ES-I3 (cell line): ENCODE measurements around the gene ELAVL4.

Source experiments
- H3K36me3 ChIP-seq: 2 replicates; pipeline ENCODE4 v1.6.1; 2013; ENCODE audit warnings: mild to moderate bottlenecking, low read length, control low read depth, moderate library complexity; ENCODE audit not compliant: insufficient read depth
- H3K4me1 ChIP-seq: 2 replicates; pipeline ENCODE4 v1.6.1; 2013; ENCODE audit warnings: mild to moderate bottlenecking, control low read depth, low read length; ENCODE audit not compliant: insufficient read depth
- H3K9ac ChIP-seq: 2 replicates; pipeline ENCODE4 v1.6.1; 2013; ENCODE audit warnings: low read depth, mild to moderate bottlenecking, low read length, moderate library complexity
- H3K9me3 ChIP-seq: 2 replicates; pipeline ENCODE4 v1.6.1; 2013; ENCODE audit warnings: mild to moderate bottlenecking, low read length, moderate library complexity; ENCODE audit not compliant: control insufficient read depth, insufficient read depth

Gene ELAVL4

GRCh38 chr1:50106095-50106761 lies 2.5 kb upstream of the ELAVL4 start:
- Histone ChIP-seq H3K9me3 (no peaks in the 10 kb centered on the region), H3K36me3 (no peaks in the 10 kb centered on the region), H3K9ac (no peak overlapping the region), H3K4me1 (peaks cover 14% of the 10 kb centered on the region)

GRCh38 chr1:50109116-50109515 lies 396 bp downstream of the ELAVL4 start:
- Histone ChIP-seq H3K9ac (no peak overlapping the region), H3K36me3 (no peaks in the 10 kb centered on the region), H3K4me1 (peaks cover 14% of the 10 kb centered on the region), H3K9me3 (no peaks in the 10 kb centered on the region)

GRCh38 chr1:50109647-50110075 lies 941 bp downstream of the ELAVL4 start:
- H3K9me3 ChIP-seq = no peaks in the 10 kb centered on the region
- H3K36me3 ChIP-seq = no peaks in the 10 kb centered on the region
- peaks cover 14% of the 10 kb centered on the region for H3K4me1 ChIP-seq
- H3K9ac ChIP-seq = no peak overlapping the region

- no peak overlapping the region for H3K9ac ChIP-seq
- no peaks in the 10 kb centered on the region for H3K9me3 ChIP-seq
- H3K4me1 ChIP-seq = peaks cover 14% of the 10 kb centered on the region
These were observed 1.4 kb downstream of the ELAVL4 start for GRCh38 chr1:50110151-50110550.

GRCh38 chr1:50110656-50111055 lies 1.9 kb downstream of the ELAVL4 start:
- Histone ChIP-seq H3K4me1 (peaks cover 14% of the 10 kb centered on the region), H3K36me3 (no peaks in the 10 kb centered on the region), H3K9me3 (no peaks in the 10 kb centered on the region), H3K9ac (no peak overlapping the region)

More at GRCh38 chr1:50110151-50110550, 1.4 kb downstream of the ELAVL4 start:
- no peaks in the 10 kb centered on the region for H3K36me3 ChIP-seq

- Histone ChIP-seq H3K9me3 (no peaks in the 10 kb centered on the region), H3K36me3 (no peaks in the 10 kb centered on the region), H3K4me1 (peaks cover 14% of the 10 kb centered on the region), H3K9ac (no peak overlapping the region)
These were observed 2.8 kb downstream of the ELAVL4 start for GRCh38 chr1:50111503-50111902.

- Histone ChIP-seq H3K36me3 (no peaks in the 10 kb centered on the region), H3K9ac (no peak overlapping the region), H3K9me3 (no peaks in the 10 kb centered on the region), H3K4me1 (peaks cover 14% of the 10 kb centered on the region)
These were observed 3.5 kb downstream of the ELAVL4 start for GRCh38 chr1:50112193-50112592.

GRCh38 chr1:50123071-50123470 lies 14.4 kb downstream of the ELAVL4 start:
- no peak overlapping the region for H3K9ac ChIP-seq
- peaks cover 4% of the 10 kb centered on the region for H3K4me1 ChIP-seq
- no peaks in the 10 kb centered on the region for H3K9me3 ChIP-seq
- no peaks in the 10 kb centered on the region for H3K36me3 ChIP-seq

- Histone ChIP-seq H3K9me3 (no peaks in the 10 kb centered on the region), H3K36me3 (no peaks in the 10 kb centered on the region), H3K9ac (no peak overlapping the region), H3K4me1 (peaks cover 4% of the 10 kb centered on the region)
These were observed 18.4 kb downstream of the ELAVL4 start for GRCh38 chr1:50126927-50127715.

- Histone ChIP-seq H3K36me3 (no peaks in the 10 kb centered on the region), H3K4me1 (peaks cover 4% of the 10 kb centered on the region), H3K9ac (no peak overlapping the region), H3K9me3 (no peaks in the 10 kb centered on the region)
These were observed 20.5 kb downstream of the ELAVL4 start for GRCh38 chr1:50129201-50129600.

- Histone ChIP-seq H3K4me1 (peaks cover under 1% of the 10 kb centered on the region; the same call in 1 of the 2 replicates), H3K9me3 (no peaks in the 10 kb centered on the region), H3K9ac (no peak overlapping the region), H3K36me3 (no peaks in the 10 kb centered on the region)
These were observed 23.7 kb downstream of the ELAVL4 start for GRCh38 chr1:50132347-50132894.

GRCh38 chr1:50135716-50136115 lies 27.0 kb downstream of the ELAVL4 start:
- Histone ChIP-seq H3K9ac (no peak overlapping the region), H3K36me3 (no peaks in the 10 kb centered on the region), H3K9me3 (no peaks in the 10 kb centered on the region)

GRCh38 chr1:50139339-50140181 lies 30.8 kb downstream of the ELAVL4 start:
- no peaks in the 10 kb centered on the region for H3K9me3 ChIP-seq

More at GRCh38 chr1:50135716-50136115, 27.0 kb downstream of the ELAVL4 start:
- H3K4me1 ChIP-seq = no peaks in the 10 kb centered on the region

GRCh38 chr1:50140182-50140447 lies 31.4 kb downstream of the ELAVL4 start:
- H3K36me3 ChIP-seq = no peaks in the 10 kb centered on the region
- H3K9ac ChIP-seq = no peak overlapping the region
- no peaks in the 10 kb centered on the region for H3K9me3 ChIP-seq
- peaks cover 4% of the 10 kb centered on the region; the same call in 1 of the 2 replicates for H3K4me1 ChIP-seq

More at GRCh38 chr1:50139339-50140181, 30.8 kb downstream of the ELAVL4 start:
- H3K4me1 ChIP-seq = no peaks in the 10 kb centered on the region
- no peak overlapping the region for H3K9ac ChIP-seq
- H3K36me3 ChIP-seq = no peaks in the 10 kb centered on the region
